Measurements from ENCODE around the gene NGEF. TPM values are rescaled to one million over a fixed set of nuclear protein-coding genes. Genes with fewer than 3 reads are reported as not detected.

Gene NGEF
- total RNA-seq, 1 experiment from 2014 or later: 5.4 TPM

- ATAC-seq (no peak), DNase-seq (ENCODE audit: low spot score) (no peak)
- Mint-ChIP-seq H3K9me3 (no peaks in the 10 kb centered on the region), H3K27me3 (ENCODE audit: low read depth) (no peaks in the 10 kb centered on the region; the same call in 1 of the 2 replicates), H3K27ac (no peak overlapping the region), H3K4me3 (no peak overlapping the region), H3K36me3 (no peaks in the 10 kb centered on the region), H3K4me1 (no peaks in the 10 kb centered on the region)
- ChIA-PET CTCF (no interaction called here), POLR2A (no interaction called here)
- no peak for TF ChIP-seq GTF2I (CRISPR knock-in tag; conservative IDR thresholded peaks at IDR 0.05)
- TF ChIP-seq ZSCAN18 (CRISPR knock-in tag; IDR thresholded peaks at IDR 0.05): no peak
- no peak for TF ChIP-seq RORB (CRISPR knock-in tag; IDR thresholded peaks at IDR 0.05)
- no peak for TF ChIP-seq IRF2 (CRISPR knock-in tag; IDR thresholded peaks at IDR 0.05; ENCODE audit: borderline replicate concordance, low read depth)
Measured at GRCh38 chr2:233007739-233008138, 5.3 kb downstream of the NGEF start.

GRCh38 chr2:233007270-233007669 lies 5.8 kb downstream of the NGEF start:
- no peak for TF ChIP-seq USF1 (CRISPR knock-in tag; IDR thresholded peaks at IDR 0.05)
- TF ChIP-seq CDX4 (CRISPR knock-in tag; IDR thresholded peaks at IDR 0.05; ENCODE audit: borderline replicate concordance): no peak
- TF ChIP-seq E2F4 (CRISPR knock-in tag; IDR thresholded peaks at IDR 0.05; ENCODE audit: borderline replicate concordance, low read depth): no peak
- TF ChIP-seq AFF4 (CRISPR knock-in tag; IDR thresholded peaks at IDR 0.05; ENCODE audit: borderline replicate concordance): no peak
- no peak for TF ChIP-seq TEAD4 (CRISPR knock-in tag; IDR thresholded peaks at IDR 0.05)
- TF ChIP-seq RELA (CRISPR knock-in tag; IDR thresholded peaks at IDR 0.05; ENCODE audit: borderline replicate concordance): no peak
- TF ChIP-seq ZNF138 (CRISPR knock-in tag; conservative IDR thresholded peaks at IDR 0.05): no peak
- no peak for TF ChIP-seq EMX1 (CRISPR knock-in tag; IDR thresholded peaks at IDR 0.05)
- no peak for TF ChIP-seq FOXP1 (CRISPR knock-in tag; IDR thresholded peaks at IDR 0.05; ENCODE audit: borderline replicate concordance)
- TF ChIP-seq CREB1 (CRISPR knock-in tag; IDR thresholded peaks at IDR 0.05): no peak
- no peak for TF ChIP-seq ERG (CRISPR knock-in tag; IDR thresholded peaks at IDR 0.05)
- no peak for TF ChIP-seq MLX (CRISPR knock-in tag; IDR thresholded peaks at IDR 0.05)
- TF ChIP-seq GRHL2 (CRISPR knock-in tag; IDR thresholded peaks at IDR 0.05; ENCODE audit: insufficient replicate concordance, severe bottlenecking): no peak
- no peak for TF ChIP-seq CTCF (IDR thresholded peaks at IDR 0.05)
- no peak for TF ChIP-seq ZNF396 (CRISPR knock-in tag; IDR thresholded peaks at IDR 0.05; ENCODE audit: borderline replicate concordance)
- POLR2A ChIA-PET: no interaction called here

More at GRCh38 chr2:233007270-233007669, 5.8 kb downstream of the NGEF start:
- Mint-ChIP-seq H3K27me3 (ENCODE audit: low read depth) (no peaks in the 10 kb centered on the region; the same call in 1 of the 2 replicates), H3K4me3 (no peak overlapping the region), H3K9me3 (no peaks in the 10 kb centered on the region), H3K36me3 (no peaks in the 10 kb centered on the region), H3K4me1 (no peaks in the 10 kb centered on the region), H3K27ac (no peak overlapping the region)
- no peak for ATAC-seq
- CTCF ChIA-PET: no interaction called here
- DNase-seq (ENCODE audit: low spot score): no peak
